ENCODE measurements around the gene POLR3A.

POLR3A gene

DNA sequence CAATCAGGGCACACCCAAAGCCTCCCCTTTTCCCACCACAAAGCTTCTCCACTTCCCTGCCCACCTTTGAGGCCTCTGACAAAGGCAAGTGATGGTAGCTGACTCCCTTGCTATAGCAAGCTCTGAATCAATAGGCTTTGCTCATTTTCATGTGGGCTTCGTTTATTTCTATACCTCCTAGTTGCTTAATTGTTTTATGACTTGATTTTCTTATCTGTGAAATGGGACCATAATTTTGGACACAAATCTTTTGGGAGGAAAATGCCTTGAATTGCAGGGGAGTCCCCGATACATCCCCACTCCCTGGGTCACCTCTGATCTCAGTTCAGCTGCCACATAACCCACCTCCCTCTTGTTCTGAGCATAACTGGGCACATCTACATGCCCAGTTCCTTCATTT is 89.1 kb downstream of the POLR3A start:
- DNase-seq = no peak

DNA sequence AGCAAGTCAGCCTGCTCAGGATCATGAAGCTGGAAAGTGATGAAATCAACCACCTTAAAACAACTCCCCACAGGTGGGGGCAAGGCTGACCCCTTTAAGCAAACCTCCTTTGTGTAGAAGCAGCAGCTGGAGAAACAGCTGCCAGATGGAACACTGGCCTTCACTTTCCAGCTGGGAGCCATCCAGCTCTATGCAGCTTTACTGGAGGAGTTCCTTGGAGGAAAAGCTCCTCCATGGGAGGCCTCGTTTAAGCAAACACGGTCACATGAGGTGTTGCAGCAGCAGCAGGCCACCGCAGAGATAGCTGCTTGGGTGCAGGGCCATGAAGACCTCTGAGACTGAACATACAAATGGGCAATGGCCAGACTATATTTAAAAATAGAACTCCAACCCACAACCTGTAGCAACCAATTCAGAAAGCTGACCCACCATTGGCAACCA is 89.7 kb downstream of the POLR3A start:
- DNase-seq = no peak

DNA sequence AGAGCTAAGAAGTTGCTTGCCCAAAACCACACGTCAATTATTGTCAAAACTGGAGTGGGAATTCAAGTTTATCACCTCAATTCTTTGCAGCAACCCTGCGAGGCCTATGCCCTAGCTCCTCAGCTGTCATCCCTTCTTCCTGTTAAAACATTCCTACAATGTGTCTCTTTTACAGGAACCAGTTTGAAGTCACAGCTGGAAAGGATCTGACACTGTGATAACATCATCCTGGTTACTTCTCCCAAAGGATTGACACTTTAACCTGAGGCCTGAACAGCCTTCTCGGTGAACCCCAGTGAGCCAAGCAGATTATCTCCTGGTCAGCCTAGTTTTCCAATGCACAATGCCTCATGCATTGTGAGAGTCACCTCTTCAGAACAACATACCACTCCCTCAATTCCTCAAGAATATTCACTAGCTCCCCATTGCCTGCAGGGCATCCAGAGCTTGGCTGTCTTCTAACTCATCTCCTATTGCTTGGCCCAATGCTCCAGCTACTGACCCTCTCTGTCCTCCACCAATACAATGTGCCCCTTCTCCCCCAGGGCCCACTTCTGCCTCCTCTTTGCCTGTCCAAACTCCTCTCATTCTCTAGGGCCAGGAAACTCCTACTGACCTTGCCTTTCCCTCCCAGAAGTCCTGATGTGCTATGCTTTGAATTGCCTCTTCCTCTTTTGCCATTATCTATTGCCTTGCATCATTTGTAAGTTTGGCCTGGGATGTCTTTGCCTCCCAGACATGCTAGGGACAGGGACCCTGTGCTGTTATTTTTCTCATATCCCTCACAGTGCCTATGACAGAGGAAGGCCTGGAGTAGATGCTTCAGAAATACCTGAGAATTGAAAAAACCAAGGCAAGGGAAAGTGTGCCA is 92.4 kb downstream of the POLR3A start:
- DNase-seq = no peak

DNA sequence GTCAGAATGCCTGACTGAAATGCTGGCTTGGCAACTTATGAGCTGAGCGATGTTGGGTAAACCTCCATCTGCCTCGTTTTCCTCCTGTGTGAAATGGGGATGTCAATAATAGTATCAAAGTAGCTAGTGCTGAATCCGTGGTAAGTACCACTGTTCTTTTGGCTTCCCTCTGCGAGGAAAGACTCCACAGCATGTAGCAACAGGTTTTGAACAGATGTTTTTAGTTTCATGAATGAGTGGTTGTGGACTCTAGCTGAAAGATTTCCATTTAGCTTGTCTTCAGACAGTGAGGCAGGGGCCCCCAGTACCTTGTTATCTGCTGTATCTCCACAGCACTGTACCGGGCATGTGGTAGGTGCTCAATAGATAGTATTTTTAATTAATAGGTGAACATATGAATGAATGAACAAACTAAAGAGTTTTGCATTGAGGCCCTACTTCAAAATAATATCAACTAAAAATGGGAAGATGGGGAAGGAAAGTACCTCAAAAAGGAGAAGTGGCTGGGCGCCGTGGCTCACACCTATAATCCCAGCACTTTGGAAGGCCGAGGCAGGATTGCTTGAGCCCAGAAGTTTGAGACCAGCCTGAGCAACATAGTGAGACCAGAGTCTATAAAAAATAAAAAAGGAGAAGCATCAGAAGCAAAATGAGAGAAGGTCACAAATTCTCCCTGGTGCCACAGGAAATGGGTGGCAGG is 97.1 kb downstream of the POLR3A start:
- no peak for DNase-seq

DNA sequence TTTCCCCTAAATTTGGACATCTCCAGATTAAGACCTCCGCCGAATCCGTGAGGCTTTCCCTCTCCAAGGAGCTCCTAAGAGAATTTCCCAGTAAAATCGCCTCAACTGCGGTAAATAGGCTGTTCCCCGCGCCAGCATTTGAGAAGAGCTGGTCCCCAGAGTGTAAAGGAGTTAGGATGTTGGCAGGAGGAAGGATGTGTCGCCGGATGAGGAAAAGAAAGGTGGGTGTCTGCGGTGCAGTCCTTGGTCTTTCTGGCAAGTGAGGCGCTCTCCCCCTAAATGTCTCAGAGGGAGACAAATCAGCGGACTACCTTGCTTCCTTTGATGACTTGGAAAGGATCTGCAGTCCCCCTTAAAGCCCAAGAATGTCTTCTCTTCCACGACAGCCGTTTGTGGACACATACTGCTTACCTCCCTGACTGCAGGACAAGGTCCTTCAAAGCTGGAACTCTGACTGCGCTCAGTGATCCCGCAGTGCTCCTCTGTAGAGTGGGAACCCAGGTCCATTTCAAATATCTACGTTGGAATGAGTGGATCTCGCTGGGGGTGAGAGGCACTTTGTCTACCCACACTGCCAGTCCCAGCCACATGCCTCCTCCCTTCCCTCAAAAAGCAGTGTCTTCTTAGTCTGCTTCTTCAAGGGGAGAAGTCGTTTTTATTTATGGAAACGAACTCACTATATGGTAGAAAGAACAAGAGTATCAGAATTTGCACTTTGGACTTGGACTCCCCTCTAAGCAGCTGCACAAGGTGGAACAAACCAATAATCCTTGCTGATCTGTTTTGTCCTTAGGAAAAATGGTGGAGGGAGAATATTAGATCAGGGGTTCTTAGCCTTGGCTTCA is 101.7 kb downstream of the POLR3A start:
- no peak for DNase-seq

DNA sequence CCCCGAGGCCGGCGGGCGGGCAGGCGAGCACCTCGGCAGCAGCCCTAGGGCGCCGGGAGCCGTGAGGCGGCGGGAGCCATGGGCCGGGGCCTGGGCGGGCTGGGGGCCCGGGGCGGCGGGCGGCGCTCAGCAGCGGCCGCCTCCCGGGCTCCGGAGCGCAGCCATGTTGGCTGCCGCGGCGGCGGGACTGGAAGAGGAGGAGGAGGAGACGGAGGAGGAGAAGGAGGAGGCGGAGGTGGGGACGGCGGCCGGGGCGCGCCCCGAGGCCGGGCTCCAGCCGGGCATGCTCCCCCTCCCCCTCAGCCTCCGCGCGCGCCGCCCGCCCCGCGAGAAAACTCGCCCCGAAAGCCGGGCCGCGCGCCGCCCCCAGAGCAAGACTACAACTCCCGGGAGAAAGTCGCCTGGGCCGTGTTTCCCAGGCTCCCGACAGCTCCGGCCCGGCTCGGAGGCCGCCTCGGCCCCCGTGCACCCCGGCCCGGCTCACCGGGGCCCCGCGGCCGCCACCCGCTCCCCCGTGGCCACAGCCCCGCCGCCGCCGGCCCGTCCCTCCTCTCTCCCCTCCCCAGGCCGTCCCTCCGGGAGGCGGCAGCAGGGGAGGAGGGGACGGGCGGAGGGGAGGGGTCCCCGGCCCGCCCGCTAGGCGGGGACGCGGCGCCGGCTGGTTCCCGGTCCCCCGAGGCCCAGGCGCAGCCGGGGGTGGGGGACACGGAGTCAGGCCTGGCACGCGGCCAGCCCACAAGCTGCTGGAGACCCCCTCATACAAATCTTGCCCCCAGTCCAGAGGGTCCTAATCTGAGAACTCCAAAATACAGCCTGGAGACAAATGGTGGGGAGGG is 102.5 kb downstream of the POLR3A start, which contains the start of gene DLG5:
Gene DLG5 (minus strand): TSS at position 190 of the 836 bp plus-strand sequence. CDS start 235 bp downstream, outside the sequence.
- DNase-seq = peak; percentile 52

DNA sequence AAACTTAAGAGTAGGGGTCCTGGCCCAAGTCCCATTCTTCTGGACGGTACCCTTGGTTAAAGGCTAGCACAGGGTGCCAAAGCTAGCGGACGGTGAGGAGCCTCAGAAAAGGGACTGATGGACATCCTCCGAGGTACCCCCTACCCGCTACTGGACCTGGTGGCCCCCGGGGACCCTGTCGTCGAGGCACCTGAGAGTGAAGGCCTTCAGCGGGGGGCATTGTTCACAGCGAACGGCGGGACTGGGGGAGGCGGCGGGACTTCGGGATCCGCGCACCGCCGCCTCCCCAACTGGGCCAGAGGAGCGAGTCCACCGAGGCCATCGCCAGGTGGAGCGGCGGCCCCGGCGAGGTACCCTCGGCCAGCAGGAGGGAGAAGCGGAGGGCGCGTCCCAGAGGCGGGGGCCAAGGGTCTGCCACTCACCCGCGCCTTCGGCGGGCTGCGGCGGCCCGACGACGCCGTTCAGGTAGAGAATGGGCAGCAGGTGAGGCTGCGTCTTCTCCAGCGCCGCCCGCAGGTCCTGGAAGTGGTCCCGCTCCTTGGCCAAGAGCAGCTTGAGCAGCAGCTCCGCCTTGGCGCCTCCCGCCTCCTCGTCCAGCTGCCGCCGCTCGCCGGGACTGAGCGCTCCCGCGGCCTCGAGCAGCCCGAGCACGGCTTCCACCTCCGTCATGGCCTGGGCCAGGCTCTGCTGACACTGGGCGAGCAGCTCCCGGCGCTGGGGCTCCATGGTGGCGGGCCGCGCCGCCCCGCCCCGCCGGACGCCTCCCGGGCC is 103.3 kb downstream of the POLR3A start:
- DNase-seq = no peak

DNA sequence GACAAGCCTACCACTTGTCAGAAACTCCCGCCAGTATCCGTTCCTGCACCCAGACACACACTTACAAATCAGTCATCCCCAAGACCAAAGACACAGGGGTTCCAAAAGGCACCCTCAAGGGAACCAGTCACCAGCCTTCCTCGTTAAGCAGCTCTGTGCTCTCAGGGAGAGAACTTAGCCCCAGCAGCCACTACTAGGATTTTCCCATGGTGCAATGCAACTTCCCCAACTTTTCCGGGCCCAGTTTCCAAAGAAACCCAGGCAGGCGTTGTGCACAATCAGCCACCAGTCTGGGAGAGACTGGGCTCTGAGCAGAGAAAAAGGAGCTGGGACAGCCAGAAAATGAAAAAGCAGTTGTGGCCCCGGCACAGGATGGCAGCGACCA is 103.9 kb downstream of the POLR3A start:
- DNase-seq = no peak

DNA sequence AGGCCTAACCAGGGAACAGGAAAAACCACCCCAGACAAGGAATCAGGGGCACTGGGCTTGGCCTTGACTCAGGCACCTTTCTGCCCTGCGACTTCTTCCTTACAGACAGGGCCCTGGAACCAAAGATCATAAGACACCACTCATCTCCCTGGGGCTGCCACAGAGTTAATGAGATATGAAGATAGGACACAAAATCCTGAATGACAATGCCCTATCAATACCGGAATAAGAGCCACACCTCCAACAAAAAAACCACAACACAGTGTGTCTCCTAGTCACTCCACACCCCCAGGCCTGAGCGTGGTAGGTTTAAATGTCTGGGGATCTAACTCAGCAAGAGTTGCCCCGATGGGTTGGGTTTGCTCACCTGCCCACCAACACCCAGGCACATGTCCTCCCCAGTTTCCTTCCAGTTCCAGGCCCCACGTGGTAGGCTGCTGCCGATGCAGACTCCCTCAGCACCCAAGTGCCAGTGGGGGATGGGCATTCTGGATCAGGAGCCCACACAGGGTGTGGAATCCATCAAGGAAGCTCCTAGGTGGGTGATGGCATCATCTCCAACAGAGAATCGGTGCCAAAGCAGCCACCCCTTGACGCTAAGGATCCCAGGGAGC is 106.6 kb downstream of the POLR3A start:
- DNase-seq = no peak

DNA sequence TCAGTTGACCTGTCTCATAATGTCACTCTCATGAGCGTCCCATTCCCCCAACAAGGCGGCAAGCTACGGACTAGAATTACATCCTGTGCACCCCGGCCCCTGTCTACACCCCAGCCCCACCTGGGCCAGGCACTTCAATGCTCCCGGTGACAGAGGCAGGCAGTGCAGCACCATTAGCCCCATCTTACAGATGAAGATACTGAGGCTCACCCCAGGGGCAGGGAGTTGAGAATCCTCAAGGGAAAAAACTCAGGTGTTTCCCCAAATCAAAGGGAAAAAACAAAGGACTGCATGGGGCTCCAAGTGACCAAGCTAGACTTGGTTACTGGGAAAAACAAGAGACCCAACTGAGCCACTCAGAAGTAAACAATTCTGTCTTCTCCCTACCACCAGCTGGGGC is 107.3 kb downstream of the POLR3A start:
- no peak for DNase-seq

DNA sequence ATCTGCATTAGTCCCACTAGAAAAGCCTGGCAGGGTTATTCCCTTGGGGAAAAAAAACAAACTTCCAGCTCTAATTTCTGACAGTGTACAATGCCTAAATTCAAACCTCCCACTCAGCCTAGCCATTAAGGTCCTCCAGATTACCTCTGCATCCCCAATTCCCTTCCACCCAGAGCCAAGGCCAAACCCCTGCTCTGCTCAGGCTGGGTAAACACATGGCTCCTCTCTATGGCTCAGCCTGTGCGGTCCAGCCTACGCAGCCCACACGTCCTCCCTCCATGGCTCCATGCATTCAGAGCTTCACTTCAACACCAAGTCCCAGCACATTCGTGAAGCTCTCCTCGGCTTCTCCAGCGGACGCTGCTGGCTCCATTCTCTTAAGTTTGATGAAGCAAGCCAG is 107.9 kb downstream of the POLR3A start:
- no peak for DNase-seq

DNA sequence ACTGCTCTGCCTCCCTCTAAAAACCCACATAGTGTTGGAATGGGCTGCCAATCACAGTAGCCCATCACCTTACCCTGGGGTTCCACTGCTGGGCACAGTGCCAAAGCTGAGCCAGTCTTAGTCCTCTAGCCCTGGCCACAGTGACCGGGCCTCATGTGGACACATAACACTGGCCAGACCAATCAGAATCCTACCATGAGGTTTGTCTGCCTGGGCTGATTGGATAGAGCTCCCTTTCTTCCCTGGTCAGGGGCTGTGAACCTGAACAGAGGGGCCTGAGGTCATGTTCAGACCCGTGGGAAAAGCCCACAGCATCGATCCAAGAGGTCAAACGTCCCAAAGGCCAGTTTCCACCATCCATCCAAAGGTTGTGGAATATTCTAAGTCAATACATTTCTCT is 108.8 kb downstream of the POLR3A start:
- DNase-seq = no peak

DNA sequence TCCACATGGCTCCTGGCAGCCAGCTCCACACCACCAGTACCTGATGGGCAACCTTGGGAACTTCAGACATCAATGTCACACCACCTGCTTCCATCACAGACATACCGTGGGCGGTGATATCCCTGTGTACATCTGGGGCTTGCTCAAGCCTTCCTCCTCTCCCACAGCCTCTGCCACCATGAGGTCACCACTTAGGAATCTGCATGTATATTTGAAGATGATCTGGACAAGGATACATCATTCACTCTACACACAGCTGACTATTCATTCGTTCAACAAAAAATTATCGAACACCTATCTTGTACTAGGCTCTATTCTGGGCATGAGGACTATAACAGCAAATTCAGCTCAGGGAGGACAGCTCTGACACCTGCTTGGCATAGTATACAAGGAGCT is 109.6 kb downstream of the POLR3A start:
- no peak for DNase-seq
